ENCODE data around the gene OPN1MW3.
"Not testable (repeated sequence)": the region's sequence is repeated elsewhere in the genome, so short reads cannot be mapped to it uniquely, and the experiment has no call there.

GRCh38 chrX:154219456-154219855, 37.9 kb upstream of the OPN1MW3 start, which contains the start of gene OPN1MW2:
- not testable (repeated sequence) for TF ChIP-seq CTCF, POLR2A (IDR thresholded peaks at IDR 0.05)
